B cell (primary cell): ENCODE data around the gene NUMA1. TPM values are rescaled to one million over a fixed set of nuclear protein-coding genes. Genes with fewer than 3 reads are reported as not detected.

Experiments
- ATAC-seq: fragments of 200-7000 bp; cut with Tn5 transposase; one replicate; pipeline ENCODE4 v1.10.0; 2021; ENCODE audit warnings: low read depth, mild to moderate bottlenecking, moderate number of reproducible peaks, moderate library complexity
- CTCF ChIA-PET: fragments of 350-600 bp; sonication (Branson Sonifier 250); formaldehyde crosslinking; loops from one replicate; lab custom pipeline; 2021; ENCODE audit warnings: antibody characterized with exemption, inconsistent platforms; lab: Charles Lee
- POLR2A ChIA-PET: fragments of 350-600 bp; sonication (Branson Sonifier 250); formaldehyde crosslinking; loops from one replicate; lab custom pipeline; 2021; ENCODE audit warnings: antibody characterized with exemption; lab: Charles Lee
- DNase-seq: peaks from one replicate; pipeline ENCODE4 v3.0.0; 2013
- H2AFZ ChIP-seq: 2 replicates; pipeline ENCODE4 v1.6.1; 2012; ENCODE audit warnings: mild to moderate bottlenecking, low read depth, low read length; ENCODE audit not compliant: insufficient read depth, poor library complexity, severe bottlenecking
- H3K27ac ChIP-seq, 2 donors: 1 replicate in 1 of 2; 2 replicates in 1 of 2; pipeline ENCODE4 v1.5.1; 2012 to 2013; ENCODE audit warnings: low read length in 2 of 2, mild to moderate bottlenecking in 2 of 2, moderate library complexity in 1 of 2
- H3K27me3 ChIP-seq, 4 experiments: fragments of 200-600 bp in 1 of 4; sonication (generic) in 1 of 4; replicated peaks in 1 of 4; 1 replicate in 2 of 4; 2 replicates in 2 of 4; pipeline versions ENCODE4 v1.6.1 to v1.7.0; 2013 to 2016; ENCODE audit warnings: low read length in 3 of 4, mild to moderate bottlenecking in 2 of 4, mixed read lengths in 1 of 4, moderate library complexity in 1 of 4; ENCODE audit not compliant: insufficient read depth in 4 of 4, control insufficient read depth in 3 of 4; ENCODE audit errors: control extremely low read depth in 1 of 4
- H3K36me3 ChIP-seq, 2 experiments: replicated peaks in 1 of 2; 1 replicate in 1 of 2; 2 replicates in 1 of 2; pipeline versions ENCODE4 v1.6.1 to v1.7.1; 2013; ENCODE audit warnings: low read length in 1 of 2; ENCODE audit not compliant: insufficient read depth in 2 of 2, control insufficient read depth in 1 of 2; ENCODE audit errors: control extremely low read depth in 1 of 2, extremely low read depth in 1 of 2
- H3K4me1 ChIP-seq, 2 donors: fragments of 200-600 bp in 1 of 2; sonication (generic) in 1 of 2; 1 replicate in 1 of 2; 2 replicates in 1 of 2; pipeline versions ENCODE4 v1.5.1 to v1.6.1; 2013 to 2017; ENCODE audit warnings: low read length in 2 of 2; ENCODE audit not compliant: control insufficient read depth in 2 of 2, insufficient read depth in 2 of 2
- H3K4me2 ChIP-seq: replicated peaks from 2 replicates; pipeline ENCODE3; 2012; ENCODE audit warnings: mild to moderate bottlenecking, low read depth, low read length; ENCODE audit not compliant: poor library complexity, severe bottlenecking
- H3K4me3 ChIP-seq, 5 experiments: fragments of 200-600 bp in 1 of 5; sonication (generic) in 1 of 5; 1 replicate in 3 of 5; 2 replicates in 2 of 5; pipeline versions ENCODE4 v1.5.1 to v1.7.0; 2011 to 2016; ENCODE audit warnings: low read length in 4 of 5, mild to moderate bottlenecking in 4 of 5, low read depth in 2 of 5, control low read depth in 1 of 5, moderate library complexity in 1 of 5; ENCODE audit not compliant: insufficient read depth in 1 of 5; ENCODE audit errors: control extremely low read depth in 1 of 5, extremely low read depth in 1 of 5
- H3K79me2 ChIP-seq: fragments of 200-600 bp; sonication (generic); one replicate; pipeline ENCODE4 v1.6.0; 2016; ENCODE audit warnings: low read length; ENCODE audit not compliant: control insufficient read depth, insufficient read depth
- H3K9ac ChIP-seq: fragments of 200-600 bp; sonication (generic); 2 replicates; pipeline ENCODE4 v1.6.1; 2017; ENCODE audit warnings: mild to moderate bottlenecking, low read length, moderate library complexity
- H3K9me3 ChIP-seq, 3 donors: one replicate each; pipeline versions ENCODE4 v1.6.1 to v1.7.1; 2013; ENCODE audit warnings: low read length in 2 of 3; ENCODE audit not compliant: control insufficient read depth in 2 of 3, insufficient read depth in 1 of 3; ENCODE audit errors: control extremely low read depth in 1 of 3
- H4K20me1 ChIP-seq: 2 replicates; pipeline ENCODE4 v1.6.0; 2012; ENCODE audit warnings: mild to moderate bottlenecking, low read length; ENCODE audit not compliant: insufficient read depth, control insufficient read depth, poor library complexity, severe bottlenecking
- H3K27ac Mint-ChIP-seq: one replicate; pipeline ENCODE4 v1.8.0; 2021; ENCODE audit warnings: mixed read lengths
- H3K27me3 Mint-ChIP-seq: one replicate; pipeline ENCODE4 v1.8.0; 2021; ENCODE audit warnings: mixed read lengths
- H3K4me1 Mint-ChIP-seq: one replicate; pipeline ENCODE4 v1.8.0; 2021; ENCODE audit warnings: mixed read lengths
- H3K4me3 Mint-ChIP-seq: one replicate; pipeline ENCODE4 v1.8.0; 2021; ENCODE audit warnings: mixed read lengths
- H3K9me3 Mint-ChIP-seq: one replicate; pipeline ENCODE4 v1.8.0; 2022; ENCODE audit warnings: mixed read lengths; ENCODE audit not compliant: insufficient read depth
- CTCF ChIP-seq: fragments of 200-600 bp; IDR thresholded peaks from one replicate; pipeline ENCODE4 v1.8.0; 2022; ENCODE audit warnings: antibody characterized with exemption, mild to moderate bottlenecking
- EZH2 ChIP-seq: IDR thresholded peaks from 2 replicates; pipeline ENCODE4 v1.6.1; 2012; ENCODE audit warnings: borderline replicate concordance, low read depth, mild to moderate bottlenecking, moderate library complexity, low read length; ENCODE audit not compliant: insufficient read depth, poor library complexity, severe bottlenecking
- WGBS: methylation state at CpG from one replicate; pipeline ENCODE4 v1.1.5; 2013; ENCODE audit warnings: missing lambda C conversion rate; ENCODE audit not compliant: insufficient coverage; 5-methylcytosine and 5-hydroxymethylcytosine counted together
- intact Hi-C: fragments of 100-400 bp; cut with micrococcal nuclease; formaldehyde crosslinking; loops from one replicate; pipeline ENCODE4 v1.10.0; 2022
- polyA plus RNA-seq: library from polyadenylated mRNA; depleted of rRNA; stranded (reverse); fragments of >200 nt; gene quantifications from 2 replicates; pipeline ENCODE4 v1.2.3, GENCODE V29; 2012
- total RNA-seq, 2 donors: library from RNA; stranded (reverse); fragments of 120-200 nt in 1 of 2; gene quantifications; 1 replicate in 1 of 2; 2 replicates in 1 of 2; pipeline versions ENCODE4 v1.2.3 to v1.2.4, GENCODE V29; 2013 to 2022

Gene NUMA1
- total and polyA plus RNA-seq, 2 donors (not counting 1 experiment from before 2014, with no cell fraction given), result 186 to 300 TPM

GRCh38 chr11:72084076-72084475, 3.7 kb upstream of the NUMA1 start:
- intact Hi-C loops, result no loop called here
- Histone ChIP-seq H4K20me1 (no peaks in the 10 kb centered on the region), H2AFZ (no peak overlapping the region), H3K4me2 (no peak overlapping the region), H3K27ac (no peak overlapping the region), H3K79me2 (peaks cover 8% of the 10 kb centered on the region), H3K27me3 (no peaks in the 10 kb centered on the region), H3K4me1 (peaks cover 11 to 22% of the 10 kb centered on the region in 2 donors), H3K9ac (no peak overlapping the region), H3K9me3 (no peaks in the 10 kb centered on the region), H3K36me3 (peaks cover 0 to 10% of the 10 kb centered on the region in 2 experiments), H3K4me3 (no peak overlapping the region)
- ChIA-PET CTCF (interaction anchor here (4.6 kb wide), 1 partner anchor 59 kb away, joined by 49 read pairs; no protein-coding TSS in a partner anchor), POLR2A (no interaction called here)
- Mint-ChIP-seq H3K9me3 (no peaks in the 10 kb centered on the region), H3K4me1 (peaks cover 24% of the 10 kb centered on the region), H3K4me3 (no peak overlapping the region), H3K27ac (no peak overlapping the region), H3K27me3 (no peaks in the 10 kb centered on the region)
- WGBS, result 94% methylated on average over 3 of the region's 4 CpGs
- DNase-seq, result no peak
- no peak for ATAC-seq
- TF ChIP-seq CTCF (no peak), EZH2 (no peak)

- WGBS, result no CpG with 5 or more reads among the region's 2 CpGs
- peaks cover 11 to 22% of the 10 kb centered on the region in 2 donors for H3K4me1 ChIP-seq
- ChIA-PET POLR2A (no interaction called here), CTCF (no interaction called here)
- Mint-ChIP-seq H3K9me3 (no peaks in the 10 kb centered on the region), H3K4me3 (no peak overlapping the region), H3K27ac (no peak overlapping the region), H3K27me3 (no peaks in the 10 kb centered on the region), H3K4me1 (peaks cover 30% of the 10 kb centered on the region)
- H3K4me3 ChIP-seq, result no peak overlapping the region
- no peaks in the 10 kb centered on the region for H4K20me1 ChIP-seq
- no peak overlapping the region for H3K9ac ChIP-seq
- ATAC-seq (no peak), DNase-seq (no peak)
- no peak overlapping the region for H2AFZ ChIP-seq
- H3K4me2 ChIP-seq, result no peak overlapping the region
- H3K79me2 ChIP-seq, result peaks cover 15% of the 10 kb centered on the region
- no peaks in the 10 kb centered on the region for H3K27me3 ChIP-seq
- H3K27ac ChIP-seq, result no peak overlapping the region
- intact Hi-C loops, result no loop called here
- H3K36me3 ChIP-seq, result peaks cover 0 to 4% of the 10 kb centered on the region in 2 experiments
- TF ChIP-seq EZH2 (no peak), CTCF (no peak)
- no peaks in the 10 kb centered on the region for H3K9me3 ChIP-seq
Observed at GRCh38 chr11:72083414-72083813, 3.1 kb upstream of the NUMA1 start.
